ENCODE results near the gene TIMP2.

TIMP2 gene

DNA sequence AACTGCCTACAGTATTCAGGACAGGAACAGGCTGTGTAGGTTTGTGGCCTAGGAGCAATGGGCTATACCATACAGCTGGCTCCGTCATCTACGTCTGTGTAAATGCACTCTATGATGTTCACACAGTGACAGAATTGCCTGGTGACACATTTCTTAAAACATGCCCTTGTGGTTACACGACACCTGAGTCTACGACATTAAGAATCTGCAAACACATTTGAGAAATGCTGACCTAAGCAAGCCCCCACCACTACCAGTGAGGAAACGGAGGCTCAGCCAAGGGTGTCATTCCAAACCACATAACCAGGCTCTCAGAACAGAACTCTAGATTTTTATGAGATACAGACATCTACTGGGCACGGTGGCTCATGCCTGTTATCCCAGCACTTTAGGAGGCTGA is 108.1 kb downstream of the TIMP2 start:
- Histone ChIP-seq H3K9me3 (ENCODE audit: insufficient read depth, low read depth, low read length) (no peaks in the 10 kb centered on the region), H3K4me1 (ENCODE audit: insufficient read depth, low read length) (no peaks in the 10 kb centered on the region), H3K9ac (ENCODE audit: low read depth, low read length) (no peak overlapping the region), H3K36me3 (ENCODE audit: insufficient read depth, low read length) (peaks cover 97% of the 10 kb centered on the region), H3K27me3 (ENCODE audit: insufficient read depth, low read length) (no peaks in the 10 kb centered on the region), H3K27ac (ENCODE audit: low read depth, low read length) (no peak overlapping the region), H3K4me3 (ENCODE audit: low read length) (no peak overlapping the region)
- WGBS = 97% methylated on average over 6 of the region's 6 CpGs

GRCh38 chr17:78815696-78816095 is 109.5 kb downstream of the TIMP2 start:
- H3K9me3 ChIP-seq (ENCODE audit: insufficient read depth, low read depth, low read length) = no peaks in the 10 kb centered on the region
- peaks cover 100% of the 10 kb centered on the region for H3K36me3 ChIP-seq (ENCODE audit: insufficient read depth, low read length)
- no peaks in the 10 kb centered on the region for H3K4me1 ChIP-seq (ENCODE audit: insufficient read depth, low read length)
- H3K4me3 ChIP-seq (ENCODE audit: low read length) = no peak overlapping the region
- WGBS = 89% methylated on average over 7 of the region's 7 CpGs
- no peak overlapping the region for H3K27ac ChIP-seq (ENCODE audit: low read depth, low read length)
- H3K27me3 ChIP-seq (ENCODE audit: insufficient read depth, low read length) = no peaks in the 10 kb centered on the region
- no peak overlapping the region for H3K9ac ChIP-seq (ENCODE audit: low read depth, low read length)

- Histone ChIP-seq H3K36me3 (ENCODE audit: insufficient read depth, low read length) (peaks cover 100% of the 10 kb centered on the region), H3K4me1 (ENCODE audit: insufficient read depth, low read length) (no peaks in the 10 kb centered on the region), H3K9ac (ENCODE audit: low read depth, low read length) (no peak overlapping the region), H3K4me3 (ENCODE audit: low read length) (no peak overlapping the region), H3K9me3 (ENCODE audit: insufficient read depth, low read depth, low read length) (no peaks in the 10 kb centered on the region), H3K27me3 (ENCODE audit: insufficient read depth, low read length) (no peaks in the 10 kb centered on the region), H3K27ac (ENCODE audit: low read depth, low read length) (no peak overlapping the region)
- WGBS = 91% methylated on average over 8 of the region's 8 CpGs
Measured at GRCh38 chr17:78812855-78813254, 112.3 kb downstream of the TIMP2 start.

DNA sequence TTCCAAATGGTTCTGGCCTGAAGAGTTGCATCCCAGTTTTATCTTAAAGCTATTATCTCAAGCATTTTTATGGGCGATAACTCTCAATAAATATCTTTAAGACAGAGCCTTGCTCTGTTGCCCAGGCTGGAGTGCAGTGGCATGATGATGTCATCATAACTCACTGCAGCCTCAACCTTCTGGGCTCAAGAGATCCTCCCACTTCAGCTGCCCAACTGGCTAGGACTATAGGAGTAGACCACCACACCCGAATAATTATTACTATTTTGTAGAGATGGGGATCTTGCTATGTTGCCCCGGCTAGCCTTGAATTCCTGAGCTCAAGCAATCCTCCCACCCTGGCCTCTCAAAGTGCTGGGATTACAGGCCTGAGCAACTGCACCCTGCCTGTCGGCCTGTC is 117.0 kb downstream of the TIMP2 start:
- Histone ChIP-seq H3K9ac (ENCODE audit: low read depth, low read length) (no peak overlapping the region), H3K4me1 (ENCODE audit: insufficient read depth, low read length) (no peaks in the 10 kb centered on the region), H3K36me3 (ENCODE audit: insufficient read depth, low read length) (peaks cover 99% of the 10 kb centered on the region), H3K4me3 (ENCODE audit: low read length) (no peak overlapping the region), H3K9me3 (ENCODE audit: insufficient read depth, low read depth, low read length) (no peaks in the 10 kb centered on the region), H3K27me3 (ENCODE audit: insufficient read depth, low read length) (no peaks in the 10 kb centered on the region), H3K27ac (ENCODE audit: low read depth, low read length) (no peak overlapping the region)
- WGBS = 97% methylated on average over 2 of the region's 4 CpGs

DNA sequence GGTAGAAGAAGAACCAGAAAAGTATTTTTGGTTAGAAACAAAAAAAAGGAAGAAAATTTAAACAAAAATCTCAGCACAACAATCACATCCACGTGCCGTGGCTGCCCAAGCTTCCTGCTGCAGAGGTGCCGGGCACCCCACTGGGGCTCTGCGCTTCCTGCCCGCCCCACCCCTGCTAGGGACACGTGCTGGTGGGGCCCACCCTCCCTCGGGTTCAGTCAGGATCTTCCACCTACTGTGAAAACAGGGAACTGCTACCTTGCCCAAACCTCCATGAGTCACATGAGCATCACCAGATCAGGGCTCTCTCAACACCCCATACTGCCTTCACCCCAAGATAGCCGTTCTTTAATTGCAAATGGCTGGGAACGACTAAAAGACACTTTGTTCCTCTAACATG is 118.7 kb downstream of the TIMP2 start:
- Histone ChIP-seq H3K9ac (ENCODE audit: low read depth, low read length) (no peak overlapping the region), H3K9me3 (ENCODE audit: insufficient read depth, low read depth, low read length) (no peaks in the 10 kb centered on the region), H3K4me1 (ENCODE audit: insufficient read depth, low read length) (no peaks in the 10 kb centered on the region), H3K27me3 (ENCODE audit: insufficient read depth, low read length) (no peaks in the 10 kb centered on the region), H3K4me3 (ENCODE audit: low read length) (no peak overlapping the region), H3K27ac (ENCODE audit: low read depth, low read length) (no peak overlapping the region), H3K36me3 (ENCODE audit: insufficient read depth, low read length) (peaks cover 96% of the 10 kb centered on the region)
- WGBS = 93% methylated on average over 9 of the region's 9 CpGs

DNA sequence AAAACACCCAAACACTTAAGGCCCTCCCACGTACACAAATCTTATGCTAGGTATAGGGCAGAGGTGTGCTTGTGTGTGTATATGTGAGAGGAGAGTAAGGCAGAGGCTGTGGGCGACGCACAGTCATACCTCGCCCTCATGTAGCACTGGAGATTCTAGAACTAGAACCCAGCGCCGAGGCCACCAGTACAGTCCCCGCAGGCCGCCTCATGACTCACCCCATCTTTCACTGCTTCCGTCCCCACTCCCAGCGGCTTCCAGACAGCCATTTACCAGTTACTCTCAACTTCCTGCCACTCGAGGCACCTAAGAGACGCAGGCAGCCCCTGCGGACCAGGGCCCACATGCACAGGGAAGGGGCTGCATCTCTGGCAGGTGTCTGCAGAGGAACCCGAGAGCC is 119.9 kb downstream of the TIMP2 start:
- Histone ChIP-seq H3K4me1 (ENCODE audit: insufficient read depth, low read length) (no peaks in the 10 kb centered on the region), H3K27ac (ENCODE audit: low read depth, low read length) (no peak overlapping the region), H3K27me3 (ENCODE audit: insufficient read depth, low read length) (no peaks in the 10 kb centered on the region), H3K9me3 (ENCODE audit: insufficient read depth, low read depth, low read length) (no peaks in the 10 kb centered on the region), H3K36me3 (ENCODE audit: insufficient read depth, low read length) (peaks cover 89% of the 10 kb centered on the region), H3K4me3 (ENCODE audit: low read length) (no peak overlapping the region), H3K9ac (ENCODE audit: low read depth, low read length) (no peak overlapping the region)
- 97% methylated on average over 14 of the region's 14 CpGs for WGBS

DNA sequence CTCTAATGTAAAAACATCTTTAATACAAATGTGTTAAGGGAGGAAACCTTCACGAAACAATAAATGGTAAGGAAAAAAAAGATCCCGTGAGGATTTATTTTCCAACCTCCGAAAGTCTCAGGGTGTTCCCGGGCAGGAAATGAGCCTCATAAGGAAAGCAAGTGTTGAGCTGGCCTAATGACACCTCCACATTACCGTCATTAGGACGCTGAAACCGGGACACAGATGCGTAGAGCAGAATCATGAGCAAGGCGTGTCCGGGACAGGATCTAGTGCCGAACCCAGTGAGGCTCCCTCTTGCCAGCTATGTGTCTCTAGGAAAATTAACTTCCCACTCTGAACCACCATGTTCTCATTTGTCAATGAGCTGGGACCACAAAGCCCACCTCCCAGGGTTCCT is 120.4 kb downstream of the TIMP2 start:
- H3K36me3 ChIP-seq (ENCODE audit: insufficient read depth, low read length) = peaks cover 89% of the 10 kb centered on the region
- no peak overlapping the region for H3K4me3 ChIP-seq (ENCODE audit: low read length)
- no peaks in the 10 kb centered on the region for H3K4me1 ChIP-seq (ENCODE audit: insufficient read depth, low read length)
- no peak overlapping the region for H3K9ac ChIP-seq (ENCODE audit: low read depth, low read length)
- no peak overlapping the region for H3K27ac ChIP-seq (ENCODE audit: low read depth, low read length)
- H3K27me3 ChIP-seq (ENCODE audit: insufficient read depth, low read length) = no peaks in the 10 kb centered on the region
- WGBS = 97% methylated on average over 11 of the region's 11 CpGs
- no peaks in the 10 kb centered on the region for H3K9me3 ChIP-seq (ENCODE audit: insufficient read depth, low read depth, low read length)

DNA sequence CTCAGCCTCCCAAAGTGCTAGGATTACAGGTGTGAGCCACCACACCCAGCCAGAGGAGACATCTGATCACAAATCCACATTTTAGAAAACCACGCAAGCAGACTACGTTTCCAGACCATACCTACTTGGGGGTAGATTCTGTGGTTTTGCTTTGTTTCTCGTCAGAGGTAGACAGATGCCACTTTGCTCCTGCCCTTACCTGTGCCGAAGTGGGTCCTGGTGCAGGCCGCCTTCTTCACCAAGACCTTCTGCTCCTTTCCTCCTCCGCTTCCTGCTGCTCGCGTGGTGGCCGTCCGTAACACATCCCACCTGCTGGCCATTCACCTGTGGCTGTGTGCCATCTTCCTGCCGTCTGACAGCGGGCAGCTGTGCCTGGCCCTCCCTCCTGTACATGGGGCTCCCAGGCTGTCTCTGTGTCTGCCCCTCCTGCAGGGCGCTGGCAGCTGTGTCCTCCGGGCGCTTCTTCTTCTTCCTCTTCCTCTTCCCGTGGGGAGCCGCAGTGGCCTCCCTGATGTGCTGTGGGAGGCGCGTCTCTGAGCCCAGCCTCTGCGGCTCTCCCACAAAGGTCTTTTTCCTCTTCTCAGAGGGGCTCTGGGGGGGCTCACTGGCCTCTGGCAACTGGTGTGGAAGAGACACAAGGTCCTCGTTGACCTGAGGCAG is 121.9 kb downstream of the TIMP2 start:
- no peak overlapping the region for H3K27ac ChIP-seq (ENCODE audit: low read depth, low read length)
- 94% methylated on average over 21 of the region's 21 CpGs for WGBS
- no peak overlapping the region for H3K4me3 ChIP-seq (ENCODE audit: low read length)
- H3K9me3 ChIP-seq (ENCODE audit: insufficient read depth, low read depth, low read length) = no peaks in the 10 kb centered on the region
- no peak overlapping the region for H3K9ac ChIP-seq (ENCODE audit: low read depth, low read length)
- peaks cover 89% of the 10 kb centered on the region for H3K36me3 ChIP-seq (ENCODE audit: insufficient read depth, low read length)
- H3K27me3 ChIP-seq (ENCODE audit: insufficient read depth, low read length) = no peaks in the 10 kb centered on the region
- no peaks in the 10 kb centered on the region for H3K4me1 ChIP-seq (ENCODE audit: insufficient read depth, low read length)
